SIG-M5 treated with dmso at 0.1 percent for 504 hours (cell line): Measurements from ENCODE around the gene OR52K1.

Experiments used
- DNase-seq: peaks from one replicate; lab custom pipeline; 2025; ENCODE audit not compliant: unreplicated experiment; lab: John Stamatoyannopoulos, UW

The OR52K1 gene

DNA sequence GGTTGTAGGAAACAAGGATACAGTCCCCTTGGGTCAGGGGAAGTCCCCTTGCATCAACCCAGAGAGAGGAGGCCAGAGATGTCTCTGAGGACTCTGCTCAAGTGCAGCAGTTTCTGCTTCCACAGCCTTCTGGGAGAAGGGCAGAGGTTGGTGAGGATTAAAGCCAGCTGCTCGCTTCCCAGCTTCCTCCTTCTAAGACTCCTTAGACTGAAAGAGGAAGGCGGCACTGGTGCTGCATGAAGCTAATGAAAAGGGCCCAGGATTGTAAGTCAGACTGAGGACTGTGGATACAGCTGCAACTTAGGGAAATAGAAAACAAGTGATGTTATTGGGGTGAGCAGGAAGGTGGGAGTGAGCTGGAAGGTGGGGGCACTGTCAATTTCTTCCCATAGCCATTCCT is at the start of gene OR52K1:
Gene OR52K1 (plus strand): TSS at position 202 of the 400 bp plus-strand sequence. CDS start 6,255 bp downstream, outside the sequence.
- DNase-seq, result peak; percentile 31

DNA sequence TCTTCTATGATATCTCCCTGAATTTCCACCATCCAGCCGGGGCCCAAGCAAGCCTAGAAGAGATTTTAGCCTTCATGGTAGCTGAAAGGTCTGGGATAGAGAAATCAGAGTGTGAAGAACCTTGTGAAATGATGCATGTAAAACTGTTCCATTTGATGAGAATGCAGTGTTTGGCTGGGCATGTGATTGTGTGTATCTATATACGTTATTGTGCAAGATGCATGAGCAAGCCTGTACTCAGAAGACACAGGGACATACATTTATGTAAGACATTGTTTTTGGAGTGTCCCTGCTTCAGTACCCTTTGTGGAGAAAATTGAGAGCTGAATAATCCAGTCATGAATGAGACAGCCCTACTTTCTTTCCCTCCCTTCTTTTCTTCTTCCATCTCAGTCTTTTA is 48.6 kb upstream of the OR52K1 start:
- peak; percentile 68 for DNase-seq

DNA sequence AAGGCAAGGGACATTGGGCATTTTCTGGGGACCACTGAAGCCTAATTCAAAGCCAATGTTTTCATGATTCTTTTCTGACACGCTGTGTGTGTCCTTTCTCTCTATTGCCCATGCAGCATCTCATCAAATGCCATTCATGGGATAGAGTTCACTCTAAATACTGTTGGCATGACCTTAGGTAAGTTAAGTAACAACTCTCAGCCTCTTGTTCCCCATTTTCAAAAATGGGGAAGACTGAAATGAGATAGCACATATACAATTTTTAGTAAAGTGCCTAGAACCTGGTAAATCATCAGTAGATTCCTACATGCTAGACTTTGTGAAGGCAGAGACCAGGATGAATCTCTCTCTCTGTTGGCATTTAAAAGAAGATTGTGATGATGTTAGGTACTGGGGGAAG is 46.0 kb upstream of the OR52K1 start:
- peak; percentile 9 for DNase-seq

DNA sequence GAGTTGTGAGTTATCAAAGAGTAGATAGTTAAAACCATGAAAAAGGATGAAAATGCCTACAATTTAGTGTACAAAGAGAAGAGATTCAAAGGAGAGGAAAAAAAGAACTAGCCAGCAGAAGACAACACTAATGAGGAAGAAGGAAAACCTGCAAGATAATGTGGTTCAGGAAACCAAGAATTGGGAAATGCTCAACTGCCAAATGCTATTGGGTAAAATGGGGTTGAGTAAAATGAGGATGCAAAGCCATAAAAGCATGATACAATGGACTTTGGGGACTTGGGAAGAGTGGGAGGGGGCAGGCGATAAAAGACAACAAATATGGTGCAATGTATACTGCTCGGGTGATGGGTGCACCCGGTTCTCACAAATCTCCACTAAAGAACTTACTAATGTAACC is 40.9 kb upstream of the OR52K1 start:
- DNase-seq, result peak; percentile 89

DNA sequence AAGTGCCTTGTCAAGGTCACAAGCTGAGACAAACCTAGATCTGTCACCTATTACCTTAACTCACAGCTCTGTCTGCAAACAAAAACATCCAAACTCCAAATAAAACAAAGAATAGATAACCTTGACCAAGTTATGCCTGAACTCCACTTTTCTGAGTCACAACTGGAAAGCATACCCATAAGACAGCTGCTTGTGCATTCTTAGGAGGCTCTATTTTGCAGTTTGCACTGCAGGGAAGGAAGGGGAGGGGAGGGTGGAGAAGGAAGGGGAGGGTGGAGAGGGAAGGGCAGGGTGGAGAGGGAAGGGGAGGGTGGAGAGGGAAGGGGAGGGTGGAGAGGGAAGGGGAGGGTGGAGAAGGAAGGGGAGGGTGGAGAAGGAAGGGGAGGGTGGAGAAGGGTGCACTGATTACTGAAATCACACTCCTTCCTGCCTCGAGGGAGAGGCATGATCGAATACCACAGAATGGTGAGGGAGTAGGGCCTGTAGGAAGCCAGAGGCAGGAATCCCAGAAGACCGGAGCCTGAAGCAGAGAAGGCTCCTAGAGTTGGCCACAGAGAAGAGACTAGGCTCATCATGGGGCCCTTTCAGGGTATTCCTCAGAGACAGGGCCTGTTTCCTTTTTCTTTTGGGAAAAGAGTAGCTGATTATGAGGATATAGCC is 39.1 kb upstream of the OR52K1 start:
- DNase-seq, result no peak

DNA sequence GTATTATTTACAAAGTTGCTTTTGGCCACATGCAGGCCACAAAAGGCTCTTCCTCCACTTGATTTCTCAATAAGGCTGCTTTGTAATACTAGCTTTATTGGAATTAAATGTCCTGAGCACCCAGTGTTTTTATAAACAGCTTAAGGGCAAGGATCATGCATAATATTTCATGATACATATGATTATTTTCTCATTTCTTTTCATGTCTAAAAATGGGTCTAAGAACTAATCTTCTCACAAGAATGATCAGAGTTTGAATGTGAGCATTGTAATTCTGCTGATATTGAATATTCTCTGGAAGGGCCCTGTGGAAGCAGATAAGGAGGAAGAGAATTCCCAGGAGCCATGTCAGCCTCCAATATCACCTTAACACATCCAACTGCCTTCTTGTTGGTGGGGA is 33.5 kb upstream of the OR52K1 start, which contains the start of gene OR52K2:
Gene OR52K2 (plus strand): TSS at position 301 of the 400 bp plus-strand sequence. CDS start 45 bp downstream, at position 346.
- no peak for DNase-seq

DNA sequence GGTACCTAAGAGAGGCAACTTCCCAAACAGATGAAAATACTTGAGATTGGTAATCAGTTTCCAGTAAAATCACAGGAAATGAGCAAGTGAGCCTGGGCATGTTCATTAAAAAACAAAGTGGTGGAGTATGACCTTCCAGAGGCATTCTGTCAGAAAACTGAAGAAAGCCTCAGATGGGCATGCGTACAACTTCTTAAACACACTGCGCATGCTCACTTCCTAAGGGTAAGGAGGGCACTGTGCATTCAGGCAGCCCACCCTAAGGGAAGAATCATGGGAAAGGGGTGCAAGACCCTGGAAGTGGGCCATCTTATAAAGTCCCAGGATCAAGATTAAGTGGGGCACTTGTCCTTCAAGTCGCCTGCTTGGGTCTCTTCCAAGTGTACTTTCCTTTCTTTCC is 29.3 kb upstream of the OR52K1 start:
- DNase-seq, result no peak

DNA sequence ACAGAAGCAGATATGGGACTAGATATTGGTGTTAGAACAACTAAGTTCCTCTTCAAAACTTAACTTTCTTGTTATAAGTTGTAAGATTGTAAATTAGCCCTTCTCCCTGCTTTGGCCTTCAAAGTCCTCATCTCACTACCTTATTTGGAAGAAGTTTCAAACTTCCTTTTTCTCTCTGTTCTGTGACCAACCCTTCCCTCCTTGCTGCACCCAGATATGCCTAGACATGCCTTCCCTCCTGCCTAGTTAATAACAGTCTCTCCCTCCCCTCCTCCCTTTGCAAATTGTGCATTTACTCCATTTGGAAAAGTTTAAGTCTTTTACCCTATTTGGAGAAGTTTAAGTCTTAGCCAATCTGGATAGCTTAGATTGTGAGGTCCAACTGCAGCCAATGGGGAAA is 28.4 kb upstream of the OR52K1 start:
- peak; percentile 52 for DNase-seq

DNA sequence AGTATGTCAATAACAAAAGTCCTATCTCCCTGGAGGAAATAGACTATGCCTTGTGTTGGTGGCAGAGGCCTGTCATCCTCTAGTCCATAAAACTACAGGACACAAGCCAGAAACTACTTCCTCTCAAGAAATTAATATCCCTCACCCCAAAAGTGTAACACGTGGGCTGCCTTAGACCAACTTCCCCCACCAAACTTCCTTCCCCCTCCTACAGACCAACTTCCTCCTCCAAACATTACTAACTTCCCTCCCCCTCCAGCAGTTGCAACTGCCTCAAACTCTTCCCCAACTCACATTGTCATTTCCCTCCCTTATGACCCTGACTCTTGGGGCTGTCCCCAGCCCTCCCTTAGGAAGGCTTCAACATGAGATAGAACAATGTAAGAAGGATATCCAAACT is 27.0 kb upstream of the OR52K1 start:
- peak; percentile 93 for DNase-seq

DNA sequence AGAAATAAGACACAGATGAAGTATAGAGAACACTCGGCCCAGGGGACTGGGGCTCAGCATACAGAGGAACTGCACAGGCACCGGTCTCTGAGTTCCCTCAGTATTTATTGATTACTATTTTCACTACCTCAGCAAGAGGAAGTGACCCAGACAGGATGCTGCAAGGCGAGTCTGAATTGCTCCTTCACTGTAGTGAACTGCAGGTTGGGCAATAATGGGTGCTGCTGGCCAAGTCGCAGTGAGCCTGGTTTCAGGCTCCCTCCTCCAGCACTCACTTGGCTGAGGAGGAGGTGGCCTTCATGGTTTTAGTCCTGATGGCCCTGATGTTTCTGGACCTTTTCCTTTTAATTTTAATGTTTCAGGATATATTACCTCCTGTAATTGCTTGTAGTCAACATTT is 22.9 kb upstream of the OR52K1 start:
- DNase-seq, result peak; percentile 89

DNA sequence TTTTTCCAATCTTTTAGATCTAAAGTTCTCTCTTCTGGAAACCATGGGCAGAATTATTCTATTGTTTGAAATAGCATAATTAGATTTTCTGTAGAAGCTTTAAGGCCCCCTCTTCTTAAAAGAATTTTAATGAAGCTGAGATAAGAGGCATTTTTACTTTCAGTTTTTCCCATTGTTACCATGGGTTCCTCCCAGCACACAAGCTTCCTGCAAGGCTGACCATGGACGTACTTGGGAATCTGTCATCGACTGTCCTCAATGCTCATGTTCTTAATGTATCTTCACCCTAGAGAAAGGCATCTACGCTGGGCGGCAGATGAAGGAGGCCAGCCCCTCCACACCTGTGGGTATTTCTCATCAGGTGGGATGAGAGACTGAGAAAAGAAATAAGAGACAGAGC is 22.3 kb upstream of the OR52K1 start:
- DNase-seq, result no peak

DNA sequence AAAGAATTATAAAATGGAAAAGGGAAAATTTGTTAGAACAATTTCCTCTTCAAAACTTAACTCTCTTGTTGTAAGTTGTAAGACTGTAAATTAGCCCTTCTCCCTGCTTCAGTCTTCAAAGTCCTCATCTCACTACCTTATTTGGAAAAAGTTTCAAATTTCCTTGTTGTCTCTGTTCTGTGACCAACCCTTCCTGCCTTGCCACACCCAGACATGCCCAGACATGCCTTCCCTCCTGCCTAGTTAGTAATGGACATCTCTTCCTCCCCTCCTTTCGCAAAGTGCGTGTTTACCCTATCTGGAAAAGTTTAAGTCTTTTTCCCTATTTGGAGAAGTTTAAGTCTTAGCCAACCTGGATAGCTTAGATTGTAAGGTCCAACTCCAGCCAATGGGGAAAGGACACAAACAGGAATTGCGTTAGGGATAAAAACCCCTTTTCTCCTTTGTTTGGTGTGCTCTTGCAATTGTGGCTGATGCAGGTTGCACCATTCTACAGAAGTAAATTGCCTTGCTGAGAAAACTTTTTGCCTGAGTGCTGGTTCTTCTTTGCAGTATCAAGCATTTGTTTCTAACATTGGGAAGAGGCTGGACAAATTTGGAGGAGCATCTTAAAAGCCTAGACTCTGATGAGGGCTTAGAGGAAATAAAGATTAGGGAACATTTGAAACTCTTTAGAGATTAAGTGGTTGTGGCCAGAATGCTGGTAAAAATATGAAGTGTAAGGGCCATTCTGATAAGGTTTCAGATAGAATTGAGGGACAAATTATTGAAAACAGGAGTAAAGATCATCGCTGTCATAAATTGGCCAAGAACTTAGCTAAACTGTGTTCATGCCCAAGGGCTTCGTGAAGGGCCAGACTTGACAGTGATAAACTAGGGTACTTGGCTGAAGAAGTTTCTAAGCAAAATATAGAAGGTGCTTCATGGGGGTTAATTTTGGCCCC is 18.0 kb upstream of the OR52K1 start:
- DNase-seq, result no peak

DNA sequence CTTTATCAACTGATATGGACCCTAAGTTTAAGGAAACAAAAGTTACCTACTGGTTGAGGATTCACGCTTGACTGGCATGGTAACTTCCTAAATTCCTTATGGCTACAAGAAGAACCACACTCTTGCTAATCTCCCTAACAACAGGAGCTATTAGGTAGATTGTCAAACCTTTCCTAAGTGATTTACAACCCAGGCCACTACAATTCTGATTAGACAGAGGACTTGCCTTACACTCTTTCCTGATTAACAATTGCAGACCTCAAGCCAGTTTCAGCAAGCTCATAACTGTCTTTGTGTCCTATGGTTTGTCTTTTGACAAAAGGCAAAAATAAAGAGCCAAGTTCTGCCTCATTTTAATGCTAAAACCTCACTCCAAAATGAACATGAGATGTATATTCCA is 17.0 kb upstream of the OR52K1 start:
- DNase-seq, result no peak

DNA sequence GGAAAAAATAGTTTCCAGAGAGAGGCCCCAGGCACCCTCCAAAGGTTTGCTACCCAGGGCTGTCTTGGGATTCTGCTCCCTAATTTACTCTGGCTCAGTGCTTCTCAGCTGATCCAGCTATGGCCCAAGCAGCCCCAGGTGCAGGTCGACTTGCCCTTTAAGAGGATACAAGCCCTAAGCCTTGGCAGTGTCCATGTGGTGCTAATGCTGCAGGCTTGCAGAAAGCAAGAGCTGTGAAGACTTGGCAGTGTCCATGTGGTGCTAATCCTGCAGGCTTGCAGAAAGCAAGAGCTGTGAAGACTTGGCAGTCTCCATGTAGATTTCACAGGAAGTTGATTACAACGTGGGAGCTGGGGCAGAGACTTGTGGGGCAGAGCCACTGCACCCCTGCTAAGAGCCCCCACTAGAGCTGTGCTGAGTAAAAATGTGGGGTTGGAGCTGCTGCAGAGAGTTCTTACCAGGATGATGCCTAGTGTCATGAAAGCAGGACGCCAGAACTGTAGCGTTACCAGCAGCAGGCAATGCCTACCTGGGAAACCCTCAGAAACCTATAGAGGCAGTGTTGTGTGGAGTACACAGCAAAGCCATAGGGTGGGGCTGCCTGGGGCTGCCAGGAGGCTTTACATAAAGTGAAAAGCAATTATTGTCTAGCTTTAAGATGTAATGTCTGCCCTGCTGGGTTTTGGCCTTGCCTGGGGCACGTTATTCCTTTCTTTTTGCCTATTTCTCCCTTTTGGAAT is 16.1 kb upstream of the OR52K1 start:
- no peak for DNase-seq

DNA sequence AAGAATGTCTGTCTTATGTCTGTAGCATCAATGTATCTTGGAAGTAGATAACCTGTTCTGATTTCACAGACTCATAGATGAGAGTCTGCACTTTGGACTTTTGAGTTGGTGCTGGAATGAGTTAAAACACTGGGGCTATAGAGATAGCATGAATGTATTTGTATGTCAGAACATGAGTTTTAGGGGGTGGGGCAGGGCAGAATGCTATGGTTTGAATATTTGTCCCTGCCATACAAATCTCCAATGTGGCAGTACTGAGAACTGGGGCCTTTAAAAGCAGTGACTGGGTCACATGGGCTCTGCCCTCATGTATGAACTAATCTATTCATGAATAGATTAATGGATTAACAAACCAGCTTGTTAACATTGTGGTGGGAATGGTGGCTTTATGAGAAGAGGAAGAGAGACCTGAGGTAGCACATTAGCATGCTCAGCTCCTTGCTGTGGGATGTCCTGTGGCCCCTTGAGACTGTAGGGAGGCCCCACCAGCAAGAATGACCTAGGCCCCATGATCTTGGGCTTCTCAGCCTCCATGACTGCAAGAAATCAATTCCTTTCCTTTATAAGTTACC is 15.5 kb upstream of the OR52K1 start:
- DNase-seq, result peak; percentile 11

DNA sequence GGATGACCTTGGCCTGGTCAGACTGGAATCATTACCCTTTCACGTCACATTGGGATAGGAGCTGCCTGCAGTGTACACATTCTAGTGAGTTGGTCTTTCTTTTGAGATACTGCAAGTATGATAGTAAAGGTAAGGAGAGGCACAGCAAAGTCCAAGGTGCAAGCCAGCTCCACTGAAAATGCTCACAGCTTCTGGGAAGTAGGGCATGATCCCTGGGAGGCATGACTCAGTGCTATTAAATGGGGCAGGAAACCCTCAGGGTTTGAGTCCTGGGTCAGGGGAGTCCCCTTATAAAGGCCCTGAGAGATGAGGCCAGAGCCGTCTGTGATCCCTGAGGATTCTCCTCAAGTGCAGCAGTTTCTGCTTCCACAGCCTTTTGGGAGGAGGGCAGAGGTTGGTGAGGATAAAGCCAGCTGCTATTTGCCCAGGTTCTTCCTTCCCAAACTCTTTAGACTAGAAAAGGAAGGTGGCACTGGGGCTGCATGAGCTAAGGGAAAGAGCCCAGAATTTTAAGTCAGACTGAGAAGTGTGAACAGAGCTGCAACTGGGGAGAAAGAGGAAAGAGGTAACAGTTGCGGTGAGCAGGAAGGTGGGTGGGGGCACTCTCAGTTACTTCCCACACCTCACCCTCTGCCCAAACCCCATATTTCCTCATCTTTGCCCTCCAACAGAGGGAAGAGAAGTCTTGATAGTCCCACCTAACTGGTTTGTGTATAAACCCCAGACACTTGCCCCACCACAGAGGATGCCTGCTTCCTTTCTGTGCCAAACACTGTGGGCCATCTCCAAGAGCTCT is 14.4 kb upstream of the OR52K1 start:
- peak; percentile 23 for DNase-seq

DNA sequence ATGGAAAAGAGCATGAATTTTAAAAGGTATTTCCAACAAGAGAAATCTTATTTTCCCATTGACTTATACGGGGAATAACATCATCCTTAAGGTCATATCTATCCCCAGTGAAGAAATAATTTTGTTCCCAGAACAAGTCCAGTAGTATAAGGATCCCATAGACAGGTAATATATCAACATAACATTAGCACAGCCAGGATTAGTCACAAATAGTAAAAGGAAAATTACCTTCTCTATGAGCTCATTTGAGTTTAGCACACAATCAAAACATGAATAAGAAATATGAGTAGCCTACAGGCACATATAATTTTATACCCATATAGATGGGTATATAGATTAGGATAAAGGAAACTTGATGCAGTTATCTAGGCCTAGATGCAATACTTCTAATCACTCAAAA is 2.8 kb upstream of the OR52K1 start:
- no peak for DNase-seq

DNA sequence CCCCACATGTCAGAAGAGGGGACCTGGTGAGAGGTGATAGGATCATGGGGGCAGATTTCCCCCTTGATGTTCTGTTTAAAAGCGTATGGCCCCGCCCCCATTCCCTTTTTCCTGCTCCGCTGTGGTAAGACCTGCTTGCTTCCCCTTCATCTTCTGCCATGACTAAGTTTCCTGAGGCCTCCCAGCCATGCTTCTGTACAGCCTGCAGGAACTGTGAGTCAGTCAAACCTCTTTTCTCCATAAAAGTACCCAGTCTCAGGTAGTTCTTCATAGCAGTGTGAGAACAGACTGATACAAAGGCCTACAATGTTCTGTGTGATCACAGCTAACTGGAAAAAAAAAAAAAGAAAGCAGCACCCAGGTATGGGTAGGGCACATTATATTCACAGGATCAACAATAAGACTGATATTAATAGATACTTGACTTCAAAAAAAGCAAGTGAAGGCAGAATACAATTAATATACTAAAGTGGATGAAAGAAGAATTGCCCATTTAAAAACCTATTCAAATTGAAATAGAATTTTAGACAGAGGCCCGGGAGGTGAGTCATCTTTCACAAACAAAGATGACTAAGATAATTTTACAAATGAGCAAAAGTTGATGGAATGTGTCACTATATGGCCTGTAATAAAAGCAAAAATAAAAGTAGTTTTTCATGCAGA is 1.7 kb upstream of the OR52K1 start:
- no peak for DNase-seq

DNA sequence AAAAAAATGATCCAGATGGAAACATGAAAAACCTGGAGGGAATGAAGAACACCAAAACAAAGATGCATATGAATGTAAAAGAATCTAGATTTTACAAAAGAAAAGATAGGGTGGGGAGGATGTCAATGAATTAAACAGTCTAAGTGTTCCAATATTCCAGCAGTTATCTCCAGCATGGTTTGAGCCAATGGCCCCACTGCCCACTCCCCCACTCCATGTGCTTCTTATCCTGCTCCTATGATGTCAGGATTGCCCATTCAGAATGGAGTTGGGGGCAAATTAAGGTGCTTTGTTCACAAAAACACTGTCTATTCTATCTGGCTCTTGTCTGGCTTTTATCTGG is 1.2 kb upstream of the OR52K1 start:
- DNase-seq, result no peak

DNA sequence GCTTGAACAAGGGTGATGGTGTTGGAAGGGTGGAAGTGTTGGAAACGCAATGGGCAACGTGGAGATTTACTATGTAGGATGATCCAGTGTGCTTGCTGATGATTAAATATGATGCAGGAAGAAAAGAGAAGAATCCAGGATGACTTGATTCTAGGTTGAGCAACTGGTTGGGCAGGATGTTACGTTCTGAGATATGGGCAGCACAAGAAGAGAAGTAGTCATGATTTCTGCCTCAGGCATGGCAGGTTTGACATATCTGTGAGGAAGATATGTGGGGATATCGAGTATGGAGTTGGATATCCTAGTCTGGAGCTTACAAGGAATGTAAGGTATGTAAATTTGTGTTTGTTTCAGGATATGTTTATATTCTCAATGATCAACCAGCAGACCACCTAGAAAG is 1.9 kb downstream of the OR52K1 start:
- DNase-seq, result no peak
